ENCODE data around the gene ACTL8.

The ACTL8 gene

DNA sequence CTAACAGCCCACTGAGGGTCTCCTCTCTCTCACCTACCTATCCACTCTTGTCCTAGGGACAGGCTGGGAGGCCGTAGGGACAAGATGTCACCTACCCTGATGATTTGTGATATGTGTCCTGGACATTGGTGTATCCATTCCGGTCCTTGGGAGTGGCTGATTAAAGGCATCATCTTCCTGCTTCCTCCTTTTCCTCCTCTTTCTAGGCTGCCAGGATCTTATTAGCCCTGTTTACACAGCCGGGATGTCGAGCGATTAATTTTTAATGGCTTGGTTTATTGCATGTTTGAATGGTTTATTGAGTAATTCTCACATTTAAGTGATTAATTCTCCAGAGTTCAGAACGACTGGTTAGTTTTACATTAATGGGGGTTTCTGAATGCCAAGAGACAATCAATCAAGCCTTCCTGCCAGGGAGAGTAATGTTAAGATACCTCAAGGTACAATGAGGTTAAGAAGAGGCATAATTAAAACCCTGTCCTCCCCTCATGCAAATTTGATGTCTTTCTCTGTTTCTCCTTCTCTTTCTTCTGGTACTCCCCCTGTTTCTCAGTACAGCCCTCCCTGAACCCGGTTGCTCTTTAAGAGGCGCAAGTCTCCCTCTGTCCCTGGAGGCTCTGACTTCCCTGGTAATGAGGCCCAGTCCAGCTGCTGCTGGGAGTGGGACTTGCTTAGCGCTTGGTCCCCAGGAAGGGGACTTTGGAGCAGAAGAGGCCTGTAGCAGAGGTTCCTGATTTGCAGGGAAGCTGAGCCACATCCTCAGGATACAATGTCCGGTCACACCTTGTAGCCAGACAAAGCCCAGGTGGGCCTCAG is 50.9 kb downstream of the ACTL8 start:
- H3K4me3 ChIP-seq (IDR thresholded peaks at IDR 0.05; ENCODE audit: insufficient read depth, low read depth, low read length): no peak overlapping the region
- no peaks in the 10 kb centered on the region for H3K36me3 ChIP-seq (ENCODE audit: insufficient read depth)
- TF ChIP-seq, protein P1, sequence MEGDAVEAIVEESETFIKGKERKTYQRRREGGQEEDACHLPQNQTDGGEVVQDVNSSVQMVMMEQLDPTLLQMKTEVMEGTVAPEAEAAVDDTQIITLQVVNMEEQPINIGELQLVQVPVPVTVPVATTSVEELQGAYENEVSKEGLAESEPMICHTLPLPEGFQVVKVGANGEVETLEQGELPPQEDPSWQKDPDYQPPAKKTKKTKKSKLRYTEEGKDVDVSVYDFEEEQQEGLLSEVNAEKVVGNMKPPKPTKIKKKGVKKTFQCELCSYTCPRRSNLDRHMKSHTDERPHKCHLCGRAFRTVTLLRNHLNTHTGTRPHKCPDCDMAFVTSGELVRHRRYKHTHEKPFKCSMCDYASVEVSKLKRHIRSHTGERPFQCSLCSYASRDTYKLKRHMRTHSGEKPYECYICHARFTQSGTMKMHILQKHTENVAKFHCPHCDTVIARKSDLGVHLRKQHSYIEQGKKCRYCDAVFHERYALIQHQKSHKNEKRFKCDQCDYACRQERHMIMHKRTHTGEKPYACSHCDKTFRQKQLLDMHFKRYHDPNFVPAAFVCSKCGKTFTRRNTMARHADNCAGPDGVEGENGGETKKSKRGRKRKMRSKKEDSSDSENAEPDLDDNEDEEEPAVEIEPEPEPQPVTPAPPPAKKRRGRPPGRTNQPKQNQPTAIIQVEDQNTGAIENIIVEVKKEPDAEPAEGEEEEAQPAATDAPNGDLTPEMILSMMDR (conservative IDR thresholded peaks at IDR 0.05; ENCODE audit: low read depth, low read length): no peak
- no peaks in the 10 kb centered on the region for H4K20me1 ChIP-seq (ENCODE audit: insufficient read depth)
- H3K4me2 ChIP-seq: no peak overlapping the region
- H2AFZ ChIP-seq (ENCODE audit: low read depth): no peak overlapping the region
- H3K27ac ChIP-seq: no peak overlapping the region
- no peaks in the 10 kb centered on the region for H3K79me2 ChIP-seq (ENCODE audit: insufficient read depth, low read depth)
- no peaks in the 10 kb centered on the region for H3K4me1 ChIP-seq (ENCODE audit: low read depth, poor library complexity, severe bottlenecking)
- H3K27me3 ChIP-seq (ENCODE audit: insufficient read depth, low read depth): peaks cover 8% of the 10 kb centered on the region; the same call in 1 of the 2 replicates
- no peak overlapping the region for H3K9ac ChIP-seq

DNA sequence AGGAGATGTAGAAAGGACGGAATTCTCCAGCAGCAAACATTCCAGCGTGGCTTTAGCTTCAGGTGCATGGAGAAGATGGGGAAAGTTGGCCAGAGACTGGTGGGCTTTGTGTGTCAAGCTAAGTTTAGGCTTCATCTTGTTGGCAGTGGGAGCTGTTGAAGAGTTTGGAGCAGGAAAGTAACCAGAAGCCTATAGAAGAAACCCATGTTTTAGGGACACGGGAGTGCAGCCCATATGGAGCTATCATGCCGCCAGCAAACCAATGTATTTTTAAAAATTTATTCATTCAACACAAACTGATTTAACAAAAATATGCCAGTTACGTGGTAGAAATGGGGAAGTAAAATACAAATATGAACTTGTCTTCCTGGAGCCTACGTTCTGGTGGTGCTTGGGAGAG is 53.7 kb downstream of the ACTL8 start:
- Histone ChIP-seq H3K4me1 (ENCODE audit: low read depth, poor library complexity, severe bottlenecking) (no peaks in the 10 kb centered on the region), H3K4me2 (no peak overlapping the region), H3K9ac (no peak overlapping the region), H3K36me3 (ENCODE audit: insufficient read depth) (no peaks in the 10 kb centered on the region), H2AFZ (ENCODE audit: low read depth) (no peak overlapping the region), H3K79me2 (ENCODE audit: insufficient read depth, low read depth) (no peaks in the 10 kb centered on the region), H3K27ac (no peak overlapping the region), H3K4me3 (IDR thresholded peaks at IDR 0.05; ENCODE audit: insufficient read depth, low read depth, low read length) (no peak overlapping the region), H3K27me3 (ENCODE audit: insufficient read depth, low read depth) (peaks cover 3% of the 10 kb centered on the region; the same call in 1 of the 2 replicates), H4K20me1 (ENCODE audit: insufficient read depth) (no peaks in the 10 kb centered on the region)
- TF ChIP-seq, protein P1 (conservative IDR thresholded peaks at IDR 0.05; ENCODE audit: low read depth, low read length): no peak

DNA sequence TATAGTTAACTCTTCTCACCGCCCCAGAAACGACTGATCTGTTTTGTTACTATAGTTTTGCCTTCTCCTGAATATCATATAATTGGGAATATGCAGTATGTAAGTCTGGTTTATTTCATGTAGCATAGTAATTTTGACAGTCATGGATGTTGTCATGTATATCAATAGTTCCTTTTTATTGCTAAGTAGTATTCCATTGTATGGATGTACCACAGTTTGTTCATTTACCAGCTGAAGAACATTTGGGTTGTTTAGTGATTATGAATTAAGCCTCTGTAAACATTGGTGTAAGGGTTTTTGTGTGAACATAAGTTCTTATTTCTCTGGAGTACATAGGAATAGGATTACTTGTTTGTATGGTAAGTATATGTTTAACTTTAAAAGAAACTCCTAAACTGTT is 55.5 kb downstream of the ACTL8 start:
- H3K4me3 ChIP-seq (IDR thresholded peaks at IDR 0.05; ENCODE audit: insufficient read depth, low read depth, low read length): no peak overlapping the region
- H4K20me1 ChIP-seq (ENCODE audit: insufficient read depth): no peaks in the 10 kb centered on the region
- H3K27me3 ChIP-seq (ENCODE audit: insufficient read depth, low read depth): peaks cover 3% of the 10 kb centered on the region; the same call in 1 of the 2 replicates
- H2AFZ ChIP-seq (ENCODE audit: low read depth): no peak overlapping the region
- no peaks in the 10 kb centered on the region for H3K36me3 ChIP-seq (ENCODE audit: insufficient read depth)
- no peak overlapping the region for H3K27ac ChIP-seq
- TF ChIP-seq, protein P1 (conservative IDR thresholded peaks at IDR 0.05; ENCODE audit: low read depth, low read length): no peak
- H3K4me2 ChIP-seq: no peak overlapping the region
- H3K9ac ChIP-seq: no peak overlapping the region
- H3K4me1 ChIP-seq (ENCODE audit: low read depth, poor library complexity, severe bottlenecking): no peaks in the 10 kb centered on the region
- H3K79me2 ChIP-seq (ENCODE audit: insufficient read depth, low read depth): no peaks in the 10 kb centered on the region

DNA sequence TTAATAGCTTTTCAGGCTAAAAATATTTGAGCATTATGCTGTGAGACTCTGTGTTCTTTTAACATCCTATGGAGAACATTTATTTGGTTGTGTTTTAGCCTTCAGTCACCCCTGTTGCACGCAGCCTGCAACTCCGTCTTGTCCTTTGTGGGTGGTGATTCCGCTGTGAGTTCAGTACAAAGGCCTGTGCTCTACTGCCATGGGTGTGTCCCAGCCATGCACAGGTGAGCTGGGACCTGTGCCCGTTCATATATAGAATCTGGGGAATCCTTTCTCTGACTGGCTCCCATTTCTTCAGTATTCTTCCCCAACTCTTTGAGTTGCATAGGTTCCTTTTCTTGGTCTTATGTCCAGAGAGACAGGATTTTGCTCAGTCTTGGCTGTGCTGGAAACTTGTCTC is 61.4 kb downstream of the ACTL8 start:
- Histone ChIP-seq H3K27ac (no peak overlapping the region), H3K4me3 (IDR thresholded peaks at IDR 0.05; ENCODE audit: insufficient read depth, low read depth, low read length) (no peak overlapping the region), H3K4me2 (no peak overlapping the region), H2AFZ (ENCODE audit: low read depth) (no peak overlapping the region), H3K4me1 (ENCODE audit: low read depth, poor library complexity, severe bottlenecking) (no peaks in the 10 kb centered on the region), H3K27me3 (ENCODE audit: insufficient read depth, low read depth) (no peaks in the 10 kb centered on the region; the same call in 1 of the 2 replicates), H3K9ac (no peak overlapping the region), H3K36me3 (ENCODE audit: insufficient read depth) (no peaks in the 10 kb centered on the region), H3K79me2 (ENCODE audit: insufficient read depth, low read depth) (no peaks in the 10 kb centered on the region), H4K20me1 (ENCODE audit: insufficient read depth) (no peaks in the 10 kb centered on the region)
- TF ChIP-seq, protein P1 (conservative IDR thresholded peaks at IDR 0.05; ENCODE audit: low read depth, low read length): no peak

Data from KMS-11 (cell line).